Activated CD4-positive, alpha-beta T cell treated with anti-CD3 and anti-CD28 coated beads for 48 hours (primary cell): Measurements from ENCODE around the gene DKC1.
A peak's percentile ranks its signal among the peaks of the same experiment; 100 is the strongest.

Source experiments
- DNase-seq: peaks from one replicate; pipeline ENCODE4 v3.0.0-alpha.2; 2020

The DKC1 gene

GRCh38 chrX:154738011-154738738 is 24.5 kb upstream of the DKC1 start:
- no peak for DNase-seq

GRCh38 chrX:154739952-154740465 is 22.7 kb upstream of the DKC1 start:
- DNase-seq: no peak

DNA sequence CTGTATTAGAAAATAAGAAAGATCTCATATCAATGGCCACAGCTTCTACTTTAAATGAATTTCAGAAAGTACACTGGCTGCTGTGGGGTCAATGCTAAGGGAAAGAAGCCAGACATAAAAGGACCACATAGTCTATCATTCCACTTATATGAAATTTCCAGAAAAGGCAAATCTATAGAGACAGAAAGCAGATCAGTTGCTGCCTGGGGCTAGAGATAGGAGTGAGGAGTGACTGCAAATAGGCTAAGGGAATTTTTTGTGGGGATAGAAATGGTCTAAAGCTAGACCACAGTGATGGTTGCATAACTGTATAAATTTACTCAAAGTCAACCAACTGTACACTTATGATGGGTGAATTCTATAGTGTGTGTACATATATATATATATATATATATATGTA is 20.1 kb upstream of the DKC1 start:
- no peak for DNase-seq

- DNase-seq: peak; percentile 51
Observed at GRCh38 chrX:154748712-154749339, 13.8 kb upstream of the DKC1 start.

GRCh38 chrX:154749856-154750255 is 12.8 kb upstream of the DKC1 start:
- DNase-seq: no peak

- DNase-seq: peak; percentile 46
Observed at GRCh38 chrX:154750301-154751202, 12.1 kb upstream of the DKC1 start, which contains the start of gene GAB3. Gene GAB3, minus strand, starts transcription at chrX:154751077. Its CDS starts 52 bp downstream, at chrX:154751025.

DNA sequence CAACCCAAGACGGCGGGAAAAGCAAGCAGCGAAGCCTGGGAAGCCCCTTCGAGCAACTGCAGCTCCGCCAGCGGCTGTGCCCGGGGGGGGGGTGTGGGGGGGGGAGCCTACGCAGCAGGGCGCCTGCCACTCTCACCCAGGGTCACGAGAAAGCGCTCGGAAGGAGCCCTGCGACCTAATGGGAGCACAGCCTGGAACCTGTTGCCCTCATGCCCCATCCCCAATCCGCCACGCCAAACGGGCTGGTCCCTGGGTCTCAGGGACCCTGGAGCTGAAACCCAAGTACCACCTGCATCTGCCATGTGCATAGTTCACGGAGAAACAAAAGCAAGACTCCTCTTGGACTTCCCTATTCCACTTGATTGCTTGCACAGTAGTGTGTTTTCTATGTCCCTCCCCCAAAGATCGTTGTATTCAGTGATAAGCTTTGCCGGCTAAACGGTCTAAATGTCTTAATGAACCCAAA is 11.4 kb upstream of the DKC1 start:
- DNase-seq: no peak

DNA sequence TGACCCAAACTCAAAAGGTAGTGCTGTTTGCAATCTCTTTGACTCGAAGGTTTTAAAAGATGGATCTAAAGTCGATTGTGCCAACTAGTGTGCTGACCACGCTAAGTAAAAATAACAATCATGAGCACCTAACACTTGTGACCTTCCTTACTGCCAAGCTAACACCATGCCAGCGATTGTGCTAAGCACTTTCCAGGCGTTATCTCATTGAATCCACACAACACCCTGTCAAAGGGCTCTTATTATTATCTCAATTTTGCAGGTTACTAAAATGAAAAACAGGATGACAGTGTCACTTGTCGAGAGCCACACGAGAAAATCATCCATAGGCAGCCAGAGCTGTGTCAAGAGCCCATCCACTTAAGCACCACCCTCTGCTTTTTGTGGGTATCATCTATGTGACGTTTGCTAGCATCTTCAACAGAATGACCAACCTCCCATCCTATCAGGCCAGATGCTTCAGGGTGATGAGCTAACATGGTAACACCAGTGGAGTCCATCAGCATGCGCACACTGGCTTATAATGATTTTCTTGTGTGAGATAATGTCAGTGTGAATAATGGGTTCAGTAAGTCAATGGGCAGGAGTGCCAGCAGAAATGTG is 10.9 kb upstream of the DKC1 start:
- DNase-seq: no peak

- no peak for DNase-seq
Observed at GRCh38 chrX:154758696-154759095, 4.0 kb upstream of the DKC1 start.

GRCh38 chrX:154761977-154762536 is 607 bp upstream of the DKC1 start:
- no peak for DNase-seq

- DNase-seq: no peak
Observed at GRCh38 chrX:154774622-154775021, 12.0 kb downstream of the DKC1 start.

DNA sequence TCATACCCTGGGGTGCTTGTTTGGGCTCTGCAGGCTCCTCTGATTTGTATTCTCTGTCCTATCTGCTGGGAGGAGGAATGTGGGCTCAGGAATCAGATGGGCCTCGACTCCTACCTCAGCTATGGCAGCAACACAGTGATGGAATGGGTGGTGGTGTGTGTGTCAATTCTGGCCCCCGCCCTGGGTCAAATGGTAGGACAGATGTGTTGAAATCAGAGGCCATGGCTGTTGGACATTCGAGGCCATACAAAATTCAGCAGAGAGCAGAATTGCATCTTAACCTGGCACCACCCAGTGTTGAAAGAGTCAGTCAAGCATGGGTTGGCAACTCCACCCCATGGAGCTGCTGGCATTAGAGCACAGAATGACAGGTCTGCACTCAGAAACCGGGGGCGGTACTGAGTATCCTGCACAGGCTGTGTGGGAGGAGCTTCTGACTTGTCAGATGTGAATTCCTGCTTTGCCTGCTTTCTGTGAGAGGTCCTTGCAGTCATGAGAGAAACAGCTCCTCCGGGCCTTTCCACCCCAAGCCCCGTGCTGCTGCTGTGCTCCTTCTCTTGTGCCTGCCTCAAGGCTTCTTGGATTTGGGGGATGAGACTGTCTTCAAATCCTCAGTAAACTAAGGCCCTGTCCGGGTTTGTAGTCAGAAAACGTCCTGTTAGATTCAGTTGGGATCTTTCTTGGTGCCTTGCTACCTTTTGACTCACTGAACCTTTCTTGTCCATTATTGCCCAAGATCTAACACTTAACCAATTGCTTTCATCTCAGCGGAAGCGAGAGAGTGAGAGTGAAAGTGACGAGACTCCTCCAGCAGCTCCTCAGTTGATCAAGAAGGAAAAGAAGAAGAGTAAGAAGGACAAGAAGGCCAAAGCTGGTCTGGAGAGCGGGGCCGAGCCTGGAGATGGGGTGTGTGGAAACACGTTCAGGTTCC is 13.0 kb downstream of the DKC1 start:
- peak; percentile 50 for DNase-seq

DNA sequence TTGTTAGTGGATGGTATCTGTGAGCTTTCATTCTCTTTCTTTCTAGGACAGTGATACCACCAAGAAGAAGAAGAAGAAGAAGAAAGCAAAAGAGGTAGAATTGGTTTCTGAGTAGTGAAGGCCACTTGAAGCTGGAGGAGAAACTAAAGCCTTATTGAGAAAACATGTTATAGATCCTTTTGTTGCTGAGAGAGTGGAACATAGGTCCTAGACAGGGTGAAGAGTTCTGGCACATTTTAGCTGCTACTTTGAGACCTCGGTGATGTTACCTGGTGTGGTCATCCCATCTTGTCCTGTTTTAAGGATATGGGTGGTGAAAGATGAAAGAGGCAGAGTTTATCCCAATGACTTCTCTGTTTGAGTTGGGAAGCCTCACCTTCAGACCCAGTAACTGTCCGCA is 14.1 kb downstream of the DKC1 start:
- no peak for DNase-seq

DNA sequence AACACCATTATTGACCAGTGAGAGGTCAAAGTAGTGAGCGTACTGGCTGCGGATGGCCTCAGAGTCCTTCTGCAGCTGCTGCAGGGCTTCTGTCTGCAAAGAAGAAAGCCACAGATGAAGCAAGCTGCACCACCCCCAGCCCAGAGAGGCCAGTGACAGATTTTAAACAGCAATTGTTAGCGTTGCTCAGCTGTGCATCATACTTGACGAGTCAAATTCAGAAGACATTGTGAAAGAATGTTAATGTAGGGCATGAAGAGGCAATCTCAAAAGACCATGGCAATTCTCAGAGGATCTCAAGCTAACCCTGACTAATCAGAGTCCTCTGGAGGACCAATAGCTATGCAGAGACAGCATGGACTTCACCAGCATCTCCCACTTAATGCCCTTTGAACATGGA is 16.6 kb downstream of the DKC1 start:
- DNase-seq: no peak

DNA sequence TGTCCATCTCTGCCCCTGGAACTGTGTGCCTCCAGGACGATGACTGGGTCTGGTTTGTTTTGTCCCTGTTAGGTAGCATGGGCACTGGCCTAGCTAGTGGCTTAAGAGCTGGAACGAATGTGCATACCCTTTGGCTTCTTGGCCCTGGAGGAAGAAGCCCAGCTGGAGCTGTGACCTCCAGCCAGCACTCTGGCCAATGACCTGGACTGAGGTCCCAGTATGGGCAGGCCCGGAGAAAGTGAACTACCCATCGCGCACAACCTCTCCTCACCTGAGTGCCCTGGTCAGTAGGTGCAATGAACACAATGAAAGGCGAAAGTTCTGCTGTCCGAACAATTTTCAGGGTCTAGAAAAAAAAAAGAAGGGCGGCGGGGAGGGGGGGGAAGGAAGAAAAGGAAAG is 18.3 kb downstream of the DKC1 start:
- DNase-seq: no peak

- DNase-seq: no peak
Observed at GRCh38 chrX:154784149-154784995, 21.7 kb downstream of the DKC1 start.

DNA sequence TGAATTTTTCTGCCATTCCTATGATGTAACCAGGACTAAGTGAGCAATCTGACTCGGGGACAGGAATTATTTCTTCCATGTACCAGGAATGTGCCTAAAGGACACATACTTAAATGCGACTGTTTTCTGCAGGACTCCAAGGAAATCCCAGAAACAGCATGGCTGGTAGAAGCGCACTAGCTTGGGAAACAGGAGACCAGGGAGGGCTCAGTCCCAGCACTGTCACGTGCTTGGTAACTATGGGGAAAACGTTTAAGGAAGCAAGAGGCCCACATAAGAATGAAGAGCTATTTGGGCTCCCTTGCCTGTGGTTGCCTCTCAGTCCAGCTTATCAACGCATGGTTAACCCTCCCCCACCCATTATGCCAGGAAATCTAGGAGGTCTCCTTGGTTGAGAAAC is 23.1 kb downstream of the DKC1 start:
- no peak for DNase-seq

DNA sequence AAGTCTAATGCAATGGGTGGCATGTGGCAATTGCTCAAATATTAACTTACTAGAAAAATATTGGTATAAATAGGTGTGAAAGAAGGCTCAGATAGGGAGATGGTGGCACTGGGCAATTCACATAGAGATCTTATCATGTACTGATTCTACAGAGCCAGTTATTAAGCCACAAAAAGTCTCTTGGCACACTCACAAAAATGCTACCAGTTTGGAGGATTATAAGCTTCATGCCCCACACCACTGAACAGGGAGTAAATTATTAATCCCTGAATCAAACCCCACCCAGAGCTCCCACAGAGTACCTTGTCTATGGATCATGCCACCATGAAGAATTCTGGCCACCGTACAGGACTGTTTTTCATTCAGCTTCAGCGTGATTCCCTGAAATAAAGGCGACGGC is 28.8 kb downstream of the DKC1 start:
- DNase-seq: no peak

DNA sequence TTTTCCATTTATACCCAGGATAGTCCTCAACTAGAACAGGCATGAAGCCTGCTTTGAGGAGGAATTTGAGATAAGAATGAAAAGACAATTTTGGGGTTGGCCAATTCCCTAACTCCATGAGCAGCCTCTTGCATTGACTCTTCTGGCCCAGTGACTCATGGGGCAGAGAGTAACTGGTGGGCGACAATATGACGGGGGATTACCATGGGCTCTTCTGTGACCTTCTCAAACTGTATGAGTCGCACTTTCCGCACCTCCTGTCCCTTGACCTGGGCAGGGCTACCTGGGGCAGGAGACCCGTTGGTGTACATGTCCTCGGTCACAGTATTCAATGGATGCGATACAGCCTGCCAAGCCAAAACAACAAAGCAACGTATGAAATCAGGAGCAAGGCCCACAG is 29.3 kb downstream of the DKC1 start:
- DNase-seq: no peak

DNA sequence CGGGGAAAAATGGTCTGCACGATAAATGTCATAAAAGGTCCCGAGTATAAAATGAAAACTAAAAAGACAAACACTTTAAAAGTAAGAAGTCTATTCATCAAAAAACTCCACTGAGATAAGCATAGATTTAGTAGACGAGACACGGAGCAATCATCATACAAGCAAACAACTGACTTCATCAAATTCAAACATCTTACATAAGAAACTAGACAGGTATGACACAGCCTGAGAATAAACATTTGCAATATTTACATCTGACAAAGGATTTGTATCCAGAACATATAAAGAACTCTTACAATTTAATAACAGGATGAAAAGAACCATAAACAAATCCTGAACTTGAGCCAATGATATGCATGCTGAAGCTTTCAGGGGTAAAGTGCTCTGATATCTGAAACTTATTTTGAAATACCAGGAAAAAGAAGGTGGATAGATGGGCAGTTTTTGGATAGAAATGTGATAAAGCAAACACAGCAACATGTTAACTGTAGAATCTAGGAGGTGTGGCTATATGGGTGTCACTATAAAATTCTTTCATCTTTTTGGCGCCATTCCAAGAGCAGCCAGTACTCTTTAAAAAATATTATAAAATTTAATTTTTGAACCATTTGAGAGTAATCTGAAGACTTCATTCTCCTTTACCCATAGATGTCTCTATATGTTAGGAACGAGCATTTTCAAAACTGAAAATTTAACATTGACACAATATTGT is 30.6 kb downstream of the DKC1 start:
- no peak for DNase-seq
